Fibroblast of lung (primary cell): ENCODE data around the gene ZSCAN18. TPM values are rescaled to one million over a fixed set of nuclear protein-coding genes. Genes with fewer than 3 reads are reported as not detected.

Experiments
- DNase-seq, 2 donors: peaks; one replicate each; pipeline versions ENCODE4 v3.0.0 to v3.0.0-alpha.2; 2010; ENCODE audit warnings: low read depth in 2 of 2
- H2AFZ ChIP-seq: 2 replicates; pipeline ENCODE4 v1.5.1; 2012; ENCODE audit warnings: low read length, control low read depth, inconsistent platforms
- H3K27ac ChIP-seq: 2 replicates; pipeline ENCODE4 v1.5.1; 2011; ENCODE audit warnings: low read length, control low read depth; ENCODE audit not compliant: insufficient read depth
- H3K27me3 ChIP-seq: 2 replicates; pipeline ENCODE4 v1.5.1; 2011; ENCODE audit warnings: mild to moderate bottlenecking, low read length; ENCODE audit not compliant: control insufficient read depth, insufficient read depth
- H3K36me3 ChIP-seq: 2 replicates; pipeline ENCODE4 v1.5.1; 2011; ENCODE audit warnings: low read length; ENCODE audit not compliant: control insufficient read depth, insufficient read depth
- H3K4me1 ChIP-seq: 2 replicates; pipeline ENCODE4 v1.5.1; 2011; ENCODE audit warnings: low read length; ENCODE audit not compliant: control insufficient read depth, insufficient read depth; ENCODE audit errors: extremely low read depth
- H3K4me2 ChIP-seq: 2 replicates; pipeline ENCODE4 v1.5.1; 2011; ENCODE audit warnings: low read length, control low read depth; ENCODE audit not compliant: insufficient read depth; ENCODE audit errors: extremely low read depth
- H3K4me3 ChIP-seq, 4 experiments: fragments of 200-600 bp in 1 of 4; sonication (generic) in 1 of 4; replicated peaks in 1 of 4; 2 replicates each; pipeline ENCODE4 v1.5.1; 2011 to 2016; ENCODE audit warnings: low read length in 4 of 4, low read depth in 3 of 4, mild to moderate bottlenecking in 3 of 4, control low read depth in 2 of 4, inconsistent platforms in 1 of 4, mixed read lengths in 1 of 4; ENCODE audit not compliant: insufficient read depth in 1 of 4; ENCODE audit errors: control extremely low read depth in 1 of 4
- H3K79me2 ChIP-seq: 2 replicates; pipeline ENCODE4 v1.5.1; 2012; ENCODE audit warnings: mild to moderate bottlenecking, low read length, inconsistent platforms; ENCODE audit not compliant: control insufficient read depth, insufficient read depth
- H3K9ac ChIP-seq: 2 replicates; pipeline ENCODE4 v1.5.1; 2011; ENCODE audit warnings: mild to moderate bottlenecking, low read length, control low read depth; ENCODE audit not compliant: insufficient read depth
- H3K9me3 ChIP-seq: 2 replicates; pipeline ENCODE4 v1.5.1; 2012; ENCODE audit warnings: low read depth, low read length; ENCODE audit not compliant: control insufficient read depth, insufficient read depth
- H4K20me1 ChIP-seq: 2 replicates; pipeline ENCODE4 v1.5.1; 2011; ENCODE audit warnings: low read length; ENCODE audit not compliant: control insufficient read depth, insufficient read depth; ENCODE audit errors: extremely low read depth
- EZH2 ChIP-seq: IDR thresholded peaks from 2 replicates; pipeline ENCODE4 v1.5.1; 2012; ENCODE audit warnings: low read length, control low read depth, mild to moderate bottlenecking; ENCODE audit errors: missing control alignments
- polyA plus RNA-seq, 2 donors: library from polyadenylated mRNA; depleted of rRNA in 1 of 2; stranded (reverse) in 1 of 2; unstranded in 1 of 2; fragments of >200 nt; gene quantifications; 2 replicates each; pipeline ENCODE4 v1.2.1, GENCODE V29; 2011 to 2012; ENCODE audit warnings: missing spikeins in 1 of 2
- total RNA-seq: library from RNA; depleted of rRNA; stranded (reverse); fragments of >200 nt; gene quantifications from 2 replicates; pipeline ENCODE4 v1.2.1, GENCODE V29; 2014
- TF ChIP-seq, protein P1 (sequence below), 2 donors: IDR thresholded peaks in 1 of 2; conservative IDR thresholded peaks in 1 of 2; 1 replicate in 1 of 2; 2 replicates in 1 of 2; pipeline ENCODE4 v1.5.1; 2011 to 2012; ENCODE audit warnings: low read length in 2 of 2, control low read depth in 1 of 2, inconsistent platforms in 1 of 2, low read depth in 1 of 2, mild to moderate bottlenecking in 1 of 2

Gene ZSCAN18
- total and polyA plus RNA-seq, 2 donors (not counting 1 experiment from before 2014, with no cell fraction given), result 13.6 to 71.0 TPM

DNA sequence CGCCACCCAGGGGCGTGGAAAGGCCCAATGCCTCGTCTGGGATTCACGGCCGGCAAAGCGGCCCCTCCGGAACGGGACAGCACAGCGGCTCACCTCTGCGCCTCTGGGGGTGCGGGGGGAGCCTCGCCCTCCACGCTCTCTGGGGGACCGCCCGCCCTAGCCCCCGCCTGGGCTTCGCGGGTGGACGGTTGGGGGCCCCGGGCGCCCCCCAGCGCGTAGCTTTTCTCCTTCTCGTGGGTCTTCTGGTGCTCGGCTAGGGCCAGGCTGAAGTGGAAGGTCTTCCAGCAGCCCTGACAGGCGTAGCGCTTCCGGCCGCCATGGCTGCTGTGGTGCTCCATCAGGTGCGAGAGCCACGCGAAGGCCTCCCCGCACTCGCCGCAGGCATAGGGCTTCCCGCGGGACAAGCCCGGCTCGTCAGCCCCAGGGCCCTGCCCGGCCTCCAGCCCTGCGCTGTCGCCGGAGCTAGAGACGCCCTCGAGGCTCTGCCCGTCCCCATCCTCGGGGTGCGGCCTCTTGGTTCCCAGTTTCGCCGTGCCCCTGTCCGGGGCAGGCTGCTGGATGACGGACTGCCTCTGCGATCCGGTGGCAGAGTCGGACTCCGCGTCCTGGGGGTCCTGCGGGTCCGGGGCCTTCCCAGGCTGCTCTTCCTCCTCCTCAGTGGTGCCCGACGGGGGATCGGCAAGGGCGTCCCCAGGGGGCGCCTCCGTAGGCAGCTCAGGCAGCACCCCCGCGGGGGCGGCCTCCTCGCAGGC is 13.3 kb downstream of the ZSCAN18 start:
- Histone ChIP-seq H3K4me3 (no peak overlapping the region), H4K20me1 (no peaks in the 10 kb centered on the region), H3K36me3 (no peaks in the 10 kb centered on the region), H3K4me1 (no peaks in the 10 kb centered on the region), H3K9me3 (no peaks in the 10 kb centered on the region), H3K4me2 (no peak overlapping the region), H3K9ac (no peak overlapping the region), H2AFZ (no peak overlapping the region), H3K79me2 (no peaks in the 10 kb centered on the region), H3K27me3 (no peaks in the 10 kb centered on the region), H3K27ac (no peak overlapping the region)
- TF ChIP-seq, protein P1, sequence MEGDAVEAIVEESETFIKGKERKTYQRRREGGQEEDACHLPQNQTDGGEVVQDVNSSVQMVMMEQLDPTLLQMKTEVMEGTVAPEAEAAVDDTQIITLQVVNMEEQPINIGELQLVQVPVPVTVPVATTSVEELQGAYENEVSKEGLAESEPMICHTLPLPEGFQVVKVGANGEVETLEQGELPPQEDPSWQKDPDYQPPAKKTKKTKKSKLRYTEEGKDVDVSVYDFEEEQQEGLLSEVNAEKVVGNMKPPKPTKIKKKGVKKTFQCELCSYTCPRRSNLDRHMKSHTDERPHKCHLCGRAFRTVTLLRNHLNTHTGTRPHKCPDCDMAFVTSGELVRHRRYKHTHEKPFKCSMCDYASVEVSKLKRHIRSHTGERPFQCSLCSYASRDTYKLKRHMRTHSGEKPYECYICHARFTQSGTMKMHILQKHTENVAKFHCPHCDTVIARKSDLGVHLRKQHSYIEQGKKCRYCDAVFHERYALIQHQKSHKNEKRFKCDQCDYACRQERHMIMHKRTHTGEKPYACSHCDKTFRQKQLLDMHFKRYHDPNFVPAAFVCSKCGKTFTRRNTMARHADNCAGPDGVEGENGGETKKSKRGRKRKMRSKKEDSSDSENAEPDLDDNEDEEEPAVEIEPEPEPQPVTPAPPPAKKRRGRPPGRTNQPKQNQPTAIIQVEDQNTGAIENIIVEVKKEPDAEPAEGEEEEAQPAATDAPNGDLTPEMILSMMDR (conservative IDR thresholded peaks at IDR 0.05 in 1 of 2, IDR thresholded peaks at IDR 0.05 in 1 of 2; ENCODE audit: low read depth in 1 of 2, low read length in 2 of 2), result no peak
- TF ChIP-seq EZH2, result no peak
- no peak for DNase-seq

DNA sequence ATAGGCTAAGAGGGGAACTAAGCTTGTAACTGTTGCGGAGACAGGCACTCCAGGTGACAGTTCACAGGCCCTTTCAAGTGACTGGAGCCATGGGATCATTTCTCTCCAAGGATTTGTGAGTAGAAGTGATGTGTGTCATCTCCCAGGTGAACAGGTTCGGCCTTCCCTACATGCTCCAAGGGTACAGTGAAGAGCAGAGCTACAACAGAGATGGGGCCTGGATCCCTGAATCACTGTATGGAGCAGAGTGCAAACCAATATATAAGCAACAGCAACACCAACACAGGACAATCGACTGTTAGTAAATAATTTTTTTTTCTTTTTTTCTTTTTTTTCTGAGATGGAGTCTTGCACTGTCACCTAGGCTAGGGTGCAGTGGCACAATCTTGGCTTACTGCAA is 15.0 kb downstream of the ZSCAN18 start:
- no peaks in the 10 kb centered on the region for H3K27me3 ChIP-seq
- no peaks in the 10 kb centered on the region for H3K36me3 ChIP-seq
- H4K20me1 ChIP-seq, result no peaks in the 10 kb centered on the region
- H3K4me2 ChIP-seq, result no peak overlapping the region
- no peak overlapping the region for H3K9ac ChIP-seq
- no peaks in the 10 kb centered on the region for H3K79me2 ChIP-seq
- TF ChIP-seq, protein P1 (conservative IDR thresholded peaks at IDR 0.05 in 1 of 2, IDR thresholded peaks at IDR 0.05 in 1 of 2; ENCODE audit: low read depth in 1 of 2, low read length in 2 of 2), result no peak
- TF ChIP-seq EZH2, result no peak
- H3K9me3 ChIP-seq, result no peaks in the 10 kb centered on the region
- H3K4me1 ChIP-seq, result no peaks in the 10 kb centered on the region
- H2AFZ ChIP-seq, result no peak overlapping the region
- no peak overlapping the region for H3K27ac ChIP-seq
- no peak overlapping the region for H3K4me3 ChIP-seq
- peak in 1 of 2 donors; percentile 19 for DNase-seq

DNA sequence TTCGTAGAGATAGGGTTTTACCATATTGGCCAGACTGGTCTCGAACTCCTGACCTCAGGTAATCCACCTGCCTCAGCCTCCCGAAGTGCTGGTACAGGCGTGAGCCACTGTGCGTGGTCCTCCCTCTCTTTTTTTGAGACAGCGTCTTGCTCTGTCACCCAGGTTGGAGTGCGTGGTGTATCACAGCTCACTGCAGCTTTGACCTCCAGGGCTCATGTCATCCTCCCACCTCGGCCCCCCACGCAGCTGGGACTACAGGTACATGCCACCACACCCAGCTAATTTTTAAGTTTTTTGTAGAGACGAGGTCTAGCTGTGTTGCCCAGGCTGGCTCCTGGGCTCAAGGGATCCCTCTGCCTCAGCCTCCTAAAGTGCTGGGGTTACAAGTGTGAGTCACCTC is 18.2 kb downstream of the ZSCAN18 start:
- no peaks in the 10 kb centered on the region for H3K9me3 ChIP-seq
- H3K27me3 ChIP-seq, result no peaks in the 10 kb centered on the region
- no peak overlapping the region for H3K9ac ChIP-seq
- no peaks in the 10 kb centered on the region for H4K20me1 ChIP-seq
- no peaks in the 10 kb centered on the region for H3K36me3 ChIP-seq
- H3K4me3 ChIP-seq, result no peak overlapping the region
- H3K27ac ChIP-seq, result no peak overlapping the region
- TF ChIP-seq, protein P1 (conservative IDR thresholded peaks at IDR 0.05 in 1 of 2, IDR thresholded peaks at IDR 0.05 in 1 of 2; ENCODE audit: low read depth in 1 of 2, low read length in 2 of 2), result no peak
- no peak for TF ChIP-seq EZH2
- H2AFZ ChIP-seq, result no peak overlapping the region
- no peak for DNase-seq
- H3K4me2 ChIP-seq, result no peak overlapping the region
- H3K79me2 ChIP-seq, result no peaks in the 10 kb centered on the region
- H3K4me1 ChIP-seq, result no peaks in the 10 kb centered on the region
